WTC11 (cell line): ENCODE data around the gene AVPR2. TPM values are rescaled to one million over a fixed set of nuclear protein-coding genes. Genes with fewer than 3 reads are reported as not detected.

Experiments used
- ATAC-seq: fragments of 200-7000 bp; cut with Tn5 transposase; 2 replicates; pipeline ENCODE4 v1.10.0; 2021; ENCODE audit warnings: mild to moderate bottlenecking, moderate library complexity
- CTCF ChIA-PET: fragments of 300-600 bp; sonication (Branson Sonifier 250); formaldehyde crosslinking; loops from one replicate; lab custom pipeline; 2021; ENCODE audit warnings: antibody characterized with exemption; lab: Charles Lee
- POLR2A ChIA-PET: fragments of 350-600 bp; sonication (Branson Sonifier 250); formaldehyde crosslinking; loops from one replicate; lab custom pipeline; 2021; ENCODE audit warnings: antibody characterized with exemption; lab: Charles Lee
- DNase-seq: peaks from one replicate; pipeline ENCODE4 v3.0.0; 2021; ENCODE audit warnings: low spot score
- H3K27ac Mint-ChIP-seq: 2 replicates; pipeline ENCODE4 v1.8.0; 2021; ENCODE audit warnings: mixed read lengths
- H3K27me3 Mint-ChIP-seq: 2 replicates; pipeline ENCODE4 v1.8.0; 2021; ENCODE audit warnings: low read depth, mild to moderate bottlenecking, moderate library complexity, mixed read lengths
- H3K36me3 Mint-ChIP-seq: 2 replicates; pipeline ENCODE4 v1.8.0; 2021; ENCODE audit warnings: mixed read lengths
- H3K4me1 Mint-ChIP-seq: 2 replicates; pipeline ENCODE4 v1.8.0; 2022; ENCODE audit warnings: mixed read lengths
- H3K4me3 Mint-ChIP-seq: 2 replicates; pipeline ENCODE4 v1.8.0; 2021; ENCODE audit warnings: mild to moderate bottlenecking, moderate library complexity, mixed read lengths
- H3K9me3 Mint-ChIP-seq: 2 replicates; pipeline ENCODE4 v1.8.0; 2021; ENCODE audit warnings: mixed read lengths
- ATF3 ChIP-seq: sonication (generic); formaldehyde crosslinking; conservative IDR thresholded peaks from 2 replicates; pipeline ENCODE4 v1.8.1; 2022; ENCODE audit warnings: mild to moderate bottlenecking, missing genetic modification reagents
- ESRRA ChIP-seq: sonication (generic); formaldehyde crosslinking; IDR thresholded peaks from 2 replicates; pipeline ENCODE4 v1.8.1; 2022; ENCODE audit warnings: mild to moderate bottlenecking, missing genetic modification reagents, borderline replicate concordance
- ETV6 ChIP-seq: sonication (generic); formaldehyde crosslinking; IDR thresholded peaks from 2 replicates; pipeline ENCODE4 v1.8.1; 2022; ENCODE audit warnings: mild to moderate bottlenecking, missing genetic modification reagents
- FOXJ3 ChIP-seq: sonication (generic); formaldehyde crosslinking; IDR thresholded peaks from 2 replicates; pipeline ENCODE4 v1.9.0; 2021; ENCODE audit warnings: missing genetic modification reagents, mild to moderate bottlenecking, borderline replicate concordance
- FOXK1 ChIP-seq: sonication (generic); formaldehyde crosslinking; IDR thresholded peaks from 2 replicates; pipeline ENCODE4 v1.8.0; 2022; ENCODE audit warnings: mild to moderate bottlenecking, moderate library complexity, missing genetic modification reagents
- FOXP1 ChIP-seq: sonication (generic); formaldehyde crosslinking; IDR thresholded peaks from 2 replicates; pipeline ENCODE4 v1.8.0; 2022; ENCODE audit warnings: missing genetic modification reagents, mild to moderate bottlenecking, moderate library complexity, borderline replicate concordance
- HMGA2 ChIP-seq: fragments of 250-450 bp; sonication (Bioruptor Pico); IDR thresholded peaks from 2 replicates; pipeline ENCODE4 v1.4.0; 2021; ENCODE audit warnings: mild to moderate bottlenecking, moderate library complexity
- HMGXB4 ChIP-seq: sonication (generic); formaldehyde crosslinking; IDR thresholded peaks from 2 replicates; pipeline ENCODE4 v1.8.1; 2023; ENCODE audit warnings: mild to moderate bottlenecking, moderate library complexity, missing genetic modification reagents
- JUN ChIP-seq: sonication (generic); formaldehyde crosslinking; IDR thresholded peaks from 2 replicates; pipeline ENCODE4 v1.8.0; 2023; ENCODE audit warnings: mild to moderate bottlenecking, missing genetic modification reagents
- MLX ChIP-seq: sonication (generic); formaldehyde crosslinking; IDR thresholded peaks from 2 replicates; pipeline ENCODE4 v1.8.1; 2023; ENCODE audit warnings: mild to moderate bottlenecking, missing genetic modification reagents, moderate library complexity
- MYBL2 ChIP-seq: sonication (generic); formaldehyde crosslinking; IDR thresholded peaks from 2 replicates; pipeline ENCODE4 v1.8.1; 2023; ENCODE audit warnings: mild to moderate bottlenecking, moderate library complexity, missing genetic modification reagents
- NFATC4 ChIP-seq: fragments of 250-450 bp; sonication (Bioruptor Pico); IDR thresholded peaks from 2 replicates; pipeline ENCODE4 v1.9.0; 2021; ENCODE audit warnings: mild to moderate bottlenecking
- RORB ChIP-seq: fragments of 250-450 bp; sonication (Bioruptor Pico); IDR thresholded peaks from 2 replicates; pipeline ENCODE4 v1.9.0; 2021; ENCODE audit warnings: mild to moderate bottlenecking
- SP1 ChIP-seq: sonication (generic); formaldehyde crosslinking; conservative IDR thresholded peaks from 2 replicates; pipeline ENCODE4 v1.8.1; 2022; ENCODE audit warnings: missing genetic modification reagents
- TCF7 ChIP-seq: sonication (generic); formaldehyde crosslinking; IDR thresholded peaks from 2 replicates; pipeline ENCODE4 v1.8.0; 2022; ENCODE audit warnings: mild to moderate bottlenecking, low read depth, missing genetic modification reagents, moderate library complexity
- USF2 ChIP-seq: sonication (generic); formaldehyde crosslinking; IDR thresholded peaks from 2 replicates; pipeline ENCODE4 v1.8.1; 2023; ENCODE audit warnings: mild to moderate bottlenecking, missing genetic modification reagents, moderate library complexity
- ZMAT4 ChIP-seq: fragments of 250-450 bp; sonication (Bioruptor Pico); IDR thresholded peaks from 2 replicates; pipeline ENCODE4 v1.9.0; 2021; ENCODE audit warnings: mild to moderate bottlenecking
- ZNF396 ChIP-seq: fragments of 250-450 bp; sonication (Bioruptor Pico); IDR thresholded peaks from 2 replicates; pipeline ENCODE4 v1.8.0; 2021; ENCODE audit warnings: mild to moderate bottlenecking, moderate library complexity, borderline replicate concordance
- ZNF512 ChIP-seq: sonication (generic); formaldehyde crosslinking; IDR thresholded peaks from 2 replicates; pipeline ENCODE4 v1.8.1; 2022; ENCODE audit warnings: missing genetic modification reagents, borderline replicate concordance
- ZNF671 ChIP-seq: fragments of 250-450 bp; sonication (Bioruptor Pico); IDR thresholded peaks from 2 replicates; pipeline ENCODE4 v1.8.0; 2021; ENCODE audit warnings: mild to moderate bottlenecking
- ZSCAN18 ChIP-seq: fragments of 250-450 bp; sonication (Bioruptor Pico); IDR thresholded peaks from 2 replicates; pipeline ENCODE4 v2.1.2; 2022; ENCODE audit warnings: mild to moderate bottlenecking, moderate library complexity
- total RNA-seq: library from RNA; stranded (reverse); gene quantifications from 3 replicates; pipeline ENCODE4 v1.2.3, GENCODE V29; 2021

Gene AVPR2
- total RNA-seq, 1 experiment from 2014 or later, result 0.11 TPM

GRCh38 chrX:153864101-153864500, 40.4 kb upstream of the AVPR2 start:
- no peak overlapping the region for H3K4me3 Mint-ChIP-seq
- DNase-seq, result no peak
- no peaks in the 10 kb centered on the region; the same call in 1 of the 2 replicates for H3K27me3 Mint-ChIP-seq
- no peaks in the 10 kb centered on the region for H3K9me3 Mint-ChIP-seq
- H3K36me3 Mint-ChIP-seq, result peaks cover 7% of the 10 kb centered on the region
- H3K27ac Mint-ChIP-seq, result no peak overlapping the region
- ATAC-seq, result no peak
- POLR2A ChIA-PET, result no interaction called here
- peaks cover 19% of the 10 kb centered on the region for H3K4me1 Mint-ChIP-seq
- TF ChIP-seq ZSCAN18 (CRISPR knock-in tag) (no peak), ATF3 (CRISPR knock-in tag) (no peak), JUN (CRISPR knock-in tag) (no peak), MYBL2 (CRISPR knock-in tag) (no peak), SP1 (CRISPR knock-in tag) (no peak), FOXJ3 (CRISPR knock-in tag) (no peak)
- CTCF ChIA-PET, result no interaction called here

GRCh38 chrX:153864561-153865320, 39.7 kb upstream of the AVPR2 start:
- H3K27me3 Mint-ChIP-seq, result no peaks in the 10 kb centered on the region; the same call in 1 of the 2 replicates
- no peaks in the 10 kb centered on the region for H3K9me3 Mint-ChIP-seq
- DNase-seq (no peak), ATAC-seq (no peak)
- ChIA-PET POLR2A (no interaction called here), CTCF (no interaction called here)
- peaks cover 7% of the 10 kb centered on the region for H3K36me3 Mint-ChIP-seq
- no peak overlapping the region for H3K27ac Mint-ChIP-seq
- peaks cover 16% of the 10 kb centered on the region for H3K4me1 Mint-ChIP-seq
- no peak for TF ChIP-seq ETV6 (CRISPR knock-in tag)
- TF ChIP-seq ZNF512 (CRISPR knock-in tag), result no peak
- TF ChIP-seq RORB, result no peak
- TF ChIP-seq FOXP1 (CRISPR knock-in tag), result no peak
- TF ChIP-seq ZNF671, result no peak
- no peak for TF ChIP-seq HMGXB4
- TF ChIP-seq MLX (CRISPR knock-in tag), result no peak
- no peak for TF ChIP-seq USF2 (CRISPR knock-in tag)
- TF ChIP-seq TCF7 (CRISPR knock-in tag), result no peak
- TF ChIP-seq ZMAT4 (CRISPR knock-in tag), result no peak
- no peak for TF ChIP-seq FOXK1
- TF ChIP-seq NFATC4 (CRISPR knock-in tag), result no peak
- no peak for TF ChIP-seq ESRRA (CRISPR knock-in tag)
- TF ChIP-seq ZNF396, result no peak
- TF ChIP-seq HMGA2 (CRISPR knock-in tag), result no peak
- H3K4me3 Mint-ChIP-seq, result no peak overlapping the region
